Measurements from ENCODE around the gene DNAJC25.

The DNAJC25 gene

DNA sequence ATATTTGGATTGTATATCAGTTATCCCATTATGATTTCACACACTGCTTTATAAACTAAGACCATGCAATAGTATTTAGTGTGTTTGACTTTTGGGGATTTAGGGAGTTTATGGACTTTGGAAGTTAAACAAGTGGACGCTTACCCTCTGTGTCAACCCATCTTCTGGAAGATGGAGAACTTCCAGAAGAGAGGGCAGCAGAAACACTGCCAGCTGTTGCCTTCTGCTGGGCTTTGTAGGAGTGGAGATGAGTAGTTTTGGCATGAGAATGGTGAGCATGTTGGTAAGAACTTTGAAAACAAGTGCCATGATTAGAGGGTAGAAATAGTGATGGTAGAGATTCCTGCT, 2.2 kb downstream of the DNAJC25 start:
- TF ChIP-seq, protein P1, sequence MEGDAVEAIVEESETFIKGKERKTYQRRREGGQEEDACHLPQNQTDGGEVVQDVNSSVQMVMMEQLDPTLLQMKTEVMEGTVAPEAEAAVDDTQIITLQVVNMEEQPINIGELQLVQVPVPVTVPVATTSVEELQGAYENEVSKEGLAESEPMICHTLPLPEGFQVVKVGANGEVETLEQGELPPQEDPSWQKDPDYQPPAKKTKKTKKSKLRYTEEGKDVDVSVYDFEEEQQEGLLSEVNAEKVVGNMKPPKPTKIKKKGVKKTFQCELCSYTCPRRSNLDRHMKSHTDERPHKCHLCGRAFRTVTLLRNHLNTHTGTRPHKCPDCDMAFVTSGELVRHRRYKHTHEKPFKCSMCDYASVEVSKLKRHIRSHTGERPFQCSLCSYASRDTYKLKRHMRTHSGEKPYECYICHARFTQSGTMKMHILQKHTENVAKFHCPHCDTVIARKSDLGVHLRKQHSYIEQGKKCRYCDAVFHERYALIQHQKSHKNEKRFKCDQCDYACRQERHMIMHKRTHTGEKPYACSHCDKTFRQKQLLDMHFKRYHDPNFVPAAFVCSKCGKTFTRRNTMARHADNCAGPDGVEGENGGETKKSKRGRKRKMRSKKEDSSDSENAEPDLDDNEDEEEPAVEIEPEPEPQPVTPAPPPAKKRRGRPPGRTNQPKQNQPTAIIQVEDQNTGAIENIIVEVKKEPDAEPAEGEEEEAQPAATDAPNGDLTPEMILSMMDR (IDR thresholded peaks at IDR 0.05; ENCODE audit: borderline replicate concordance, control extremely low read depth, extremely low read depth, insufficient read depth, missing control alignments) = no peak
- in situ Hi-C loops (cut with MboI; ENCODE audit: low sequenced_read_pairs, unreplicated experiment) = no loop called here
- no peak for DNase-seq (ENCODE audit: low spot score)

DNA sequence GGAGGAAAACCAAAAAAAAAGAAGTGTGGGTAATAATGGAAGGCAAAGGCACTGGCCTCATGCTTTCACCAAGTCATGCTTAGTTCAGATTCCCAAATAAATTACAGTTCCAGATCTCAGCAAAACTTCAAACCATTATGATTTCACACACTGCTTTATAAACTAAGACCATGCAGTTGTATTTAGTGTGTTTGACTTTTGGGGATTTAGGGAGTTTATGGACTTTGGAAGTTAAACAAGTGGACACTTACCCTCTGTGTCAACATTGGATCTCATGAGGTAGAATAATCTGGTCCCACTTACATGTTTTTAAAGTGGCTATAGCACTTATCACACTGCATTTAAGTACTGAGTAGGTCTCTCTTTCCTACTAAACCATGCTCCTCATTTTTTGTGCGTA, 3.7 kb downstream of the DNAJC25 start:
- TF ChIP-seq, protein P1 (IDR thresholded peaks at IDR 0.05; ENCODE audit: borderline replicate concordance, control extremely low read depth, extremely low read depth, insufficient read depth, missing control alignments) = no peak
- in situ Hi-C loops (cut with MboI; ENCODE audit: low sequenced_read_pairs, unreplicated experiment) = no loop called here
- no peak for DNase-seq (ENCODE audit: low spot score)

DNA sequence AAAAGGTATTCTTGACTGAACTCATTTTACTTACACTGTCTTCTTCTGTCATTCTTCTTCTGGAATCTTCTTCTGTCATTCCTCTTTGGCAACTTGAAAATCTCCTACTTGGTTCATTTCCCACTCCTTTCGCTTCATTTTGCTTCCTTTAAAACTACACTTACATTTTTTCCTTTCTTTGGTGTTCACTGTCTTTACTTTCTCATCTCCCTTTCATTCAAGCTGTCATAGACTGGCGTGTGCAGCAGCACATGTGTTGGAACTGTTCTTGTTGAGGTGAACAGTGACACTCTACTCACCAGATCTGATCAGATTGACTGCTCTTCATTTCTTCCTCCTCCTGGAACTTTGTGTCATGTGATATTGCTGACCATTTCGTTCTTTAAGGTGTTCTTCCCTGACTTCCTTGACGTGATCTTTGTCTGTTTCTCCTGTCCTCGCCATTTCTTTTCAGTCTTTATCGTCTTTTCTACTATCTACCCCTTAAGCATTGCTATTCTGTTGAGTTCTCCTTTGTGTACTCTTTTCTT, 6.4 kb downstream of the DNAJC25 start:
- no peak for DNase-seq (ENCODE audit: low spot score)
- TF ChIP-seq, protein P1 (IDR thresholded peaks at IDR 0.05; ENCODE audit: borderline replicate concordance, control extremely low read depth, extremely low read depth, insufficient read depth, missing control alignments) = no peak
- in situ Hi-C loops (cut with MboI; ENCODE audit: low sequenced_read_pairs, unreplicated experiment) = no loop called here

DNA sequence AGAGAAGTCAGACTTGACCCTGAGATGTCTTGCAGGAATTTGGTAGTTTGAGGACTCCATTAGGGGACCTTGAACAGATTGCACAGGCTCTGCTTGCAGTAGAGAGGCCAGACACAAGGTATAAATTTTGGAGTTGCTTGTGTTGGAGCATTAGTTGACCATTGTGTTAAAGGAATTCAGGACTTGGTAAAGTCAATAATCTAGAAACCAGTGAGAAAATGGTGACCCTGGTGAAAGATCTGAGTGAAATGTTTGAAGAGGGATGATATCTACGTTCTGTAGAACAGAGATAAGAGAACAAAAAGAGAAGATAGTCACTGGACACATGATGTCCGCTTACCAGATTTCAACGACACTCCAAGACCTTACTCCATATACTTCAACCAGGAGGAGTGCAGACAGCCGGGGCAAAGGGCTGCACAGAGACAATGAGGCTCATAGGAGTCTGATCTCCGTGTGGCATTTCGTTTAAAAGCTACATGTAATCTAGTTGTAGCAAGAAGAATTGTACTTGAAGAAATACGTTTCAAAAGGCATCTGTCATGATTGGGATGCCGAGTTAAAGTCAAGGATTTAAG, 13.2 kb downstream of the DNAJC25 start:
- TF ChIP-seq, protein P1 (IDR thresholded peaks at IDR 0.05; ENCODE audit: borderline replicate concordance, control extremely low read depth, extremely low read depth, insufficient read depth, missing control alignments) = no peak
- no peak for DNase-seq (ENCODE audit: low spot score)
- in situ Hi-C loops (cut with MboI; ENCODE audit: low sequenced_read_pairs, unreplicated experiment) = no loop called here

DNA sequence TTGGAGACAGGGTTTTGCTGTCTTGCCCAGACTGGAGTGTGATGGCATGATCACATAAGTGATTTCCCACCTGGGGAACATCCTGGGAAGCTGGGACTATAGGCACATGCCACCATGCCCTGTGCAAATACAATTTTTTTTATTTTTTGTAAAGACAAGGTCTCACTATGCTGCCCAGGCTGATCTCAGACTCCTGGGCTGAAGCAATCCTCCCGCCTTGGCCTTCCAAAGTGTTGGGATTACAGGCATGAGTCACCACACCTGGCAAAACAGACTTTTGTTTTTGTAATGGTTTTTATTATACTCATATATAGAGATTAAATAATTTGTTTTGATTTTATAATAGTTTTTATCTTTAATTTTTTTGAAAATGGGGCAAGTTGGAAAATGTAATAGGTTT, 14.7 kb downstream of the DNAJC25 start:
- TF ChIP-seq, protein P1 (IDR thresholded peaks at IDR 0.05; ENCODE audit: borderline replicate concordance, control extremely low read depth, extremely low read depth, insufficient read depth, missing control alignments) = no peak
- no peak for DNase-seq (ENCODE audit: low spot score)
- in situ Hi-C loops (cut with MboI; ENCODE audit: low sequenced_read_pairs, unreplicated experiment) = no loop called here

DNA sequence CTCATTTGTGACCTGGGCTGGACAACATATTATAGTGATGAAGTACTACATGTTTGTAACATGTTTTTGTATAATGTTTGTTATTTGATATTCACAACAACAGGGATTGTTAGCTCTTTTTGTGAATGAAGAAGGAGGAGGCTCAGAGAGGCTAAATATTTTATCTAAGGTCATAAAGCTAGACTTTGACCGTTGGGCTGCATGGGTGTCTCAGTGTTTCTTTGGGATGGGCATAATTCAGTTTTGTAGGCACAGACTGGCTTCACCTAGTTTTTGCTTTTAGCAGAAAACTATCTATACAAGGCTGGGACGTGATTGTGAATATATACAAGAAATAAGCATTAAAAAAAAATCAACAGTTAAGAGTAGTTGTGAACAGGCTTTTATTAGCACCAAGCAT, 15.3 kb downstream of the DNAJC25 start:
- no peak for DNase-seq (ENCODE audit: low spot score)
- in situ Hi-C loops (cut with MboI; ENCODE audit: low sequenced_read_pairs, unreplicated experiment) = no loop called here
- TF ChIP-seq, protein P1 (IDR thresholded peaks at IDR 0.05; ENCODE audit: borderline replicate concordance, control extremely low read depth, extremely low read depth, insufficient read depth, missing control alignments) = no peak

Data from GM13976 (cell line).